SIG-M5 treated with dmso at 0.1 percent for 504 hours (cell line): ENCODE results near the gene RPRD1B.

Experiments used
- DNase-seq: peaks from one replicate; lab custom pipeline; 2025; ENCODE audit not compliant: unreplicated experiment; lab: John Stamatoyannopoulos, UW

Gene RPRD1B, protein sequence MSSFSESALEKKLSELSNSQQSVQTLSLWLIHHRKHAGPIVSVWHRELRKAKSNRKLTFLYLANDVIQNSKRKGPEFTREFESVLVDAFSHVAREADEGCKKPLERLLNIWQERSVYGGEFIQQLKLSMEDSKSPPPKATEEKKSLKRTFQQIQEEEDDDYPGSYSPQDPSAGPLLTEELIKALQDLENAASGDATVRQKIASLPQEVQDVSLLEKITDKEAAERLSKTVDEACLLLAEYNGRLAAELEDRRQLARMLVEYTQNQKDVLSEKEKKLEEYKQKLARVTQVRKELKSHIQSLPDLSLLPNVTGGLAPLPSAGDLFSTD

GRCh38 chr20:38033330-38034107 lies at the start of gene RPRD1B, which contains the start of gene TTI1:
Gene RPRD1B, plus strand, starts transcription at chr20:38033746. Its CDS starts 202 bp downstream, at chr20:38033948.
Gene TTI1, minus strand, starts transcription at chr20:38033456. Its CDS starts 19,640 bp downstream, at chr20:38013816.
- peak; percentile 90 for DNase-seq

DNA sequence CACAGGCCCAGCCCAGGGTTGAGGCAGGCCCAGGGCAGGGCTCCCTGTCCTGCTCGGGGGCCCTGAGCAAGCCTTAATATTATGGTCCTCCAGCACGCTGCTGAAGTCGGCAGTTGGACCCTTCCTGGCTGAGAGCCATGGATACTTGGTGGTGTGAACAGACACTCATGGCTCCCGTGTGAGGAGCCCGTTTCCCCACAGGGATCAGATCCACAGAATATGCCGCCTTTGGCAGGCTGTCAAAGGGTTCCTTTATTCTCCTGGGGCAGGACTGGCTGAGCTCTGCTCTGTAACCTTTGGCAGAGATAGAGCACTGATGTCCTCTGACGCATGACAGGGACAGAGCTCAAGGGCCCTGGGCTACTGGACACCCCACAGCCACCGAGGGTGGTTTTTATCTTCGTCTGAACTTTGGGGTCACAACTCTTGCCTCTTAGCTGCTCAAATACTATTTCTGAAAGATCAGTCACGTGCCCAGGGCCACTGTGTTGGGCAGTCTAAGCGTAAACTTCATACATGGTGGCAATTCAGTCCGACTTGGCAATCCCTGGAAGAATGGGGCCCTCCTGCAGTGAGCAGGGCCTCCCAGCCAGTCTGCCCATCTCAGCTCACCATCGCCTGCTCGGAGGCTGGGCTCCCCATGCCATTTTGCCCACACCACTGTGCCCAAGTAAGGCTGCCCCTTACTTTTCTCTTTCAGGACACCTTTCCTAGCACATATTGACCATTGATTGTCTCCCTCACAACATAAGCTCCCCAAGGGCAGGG lies 49.3 kb upstream of the RPRD1B start:
- no peak for DNase-seq

DNA sequence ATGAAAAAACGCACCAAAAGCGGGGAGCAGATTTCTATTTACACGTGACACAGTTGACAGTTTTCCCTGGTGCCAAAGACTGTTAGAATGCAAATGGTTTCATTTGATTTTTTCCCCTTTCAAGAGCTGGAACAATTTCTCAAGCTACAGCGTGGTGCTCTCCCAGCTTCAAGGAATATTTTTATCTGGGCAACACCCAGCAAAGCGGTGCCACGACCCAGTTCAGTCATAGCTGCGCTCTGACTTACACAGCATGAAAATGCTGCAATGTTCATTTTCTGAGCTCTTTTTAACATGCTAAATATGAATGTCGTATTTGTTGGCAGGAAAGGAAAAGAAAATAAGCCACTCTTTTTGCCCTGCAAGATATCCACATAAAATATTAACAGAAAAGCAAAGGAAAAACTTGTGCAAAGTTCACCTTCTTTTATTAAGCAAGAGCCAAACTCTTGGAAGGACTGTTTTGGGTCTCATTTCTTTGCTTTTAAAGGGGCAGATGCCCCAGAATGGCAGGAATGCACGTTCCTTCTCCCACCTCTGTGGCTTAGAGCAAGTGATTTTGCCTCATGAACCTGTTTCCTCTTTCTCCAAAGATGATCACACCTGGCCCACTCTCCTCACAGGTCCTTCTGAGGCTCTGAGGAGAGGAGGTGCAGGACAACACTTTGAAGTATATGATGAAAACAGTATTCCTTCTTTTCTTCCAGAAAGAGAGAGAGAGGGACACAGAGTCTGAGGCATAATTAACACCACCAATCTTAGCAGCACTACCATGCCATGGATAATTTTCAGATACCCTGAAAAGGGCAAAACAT lies 47.3 kb upstream of the RPRD1B start:
- no peak for DNase-seq

GRCh38 chr20:37986873-37987601 lies 46.5 kb upstream of the RPRD1B start:
- no peak for DNase-seq

DNA sequence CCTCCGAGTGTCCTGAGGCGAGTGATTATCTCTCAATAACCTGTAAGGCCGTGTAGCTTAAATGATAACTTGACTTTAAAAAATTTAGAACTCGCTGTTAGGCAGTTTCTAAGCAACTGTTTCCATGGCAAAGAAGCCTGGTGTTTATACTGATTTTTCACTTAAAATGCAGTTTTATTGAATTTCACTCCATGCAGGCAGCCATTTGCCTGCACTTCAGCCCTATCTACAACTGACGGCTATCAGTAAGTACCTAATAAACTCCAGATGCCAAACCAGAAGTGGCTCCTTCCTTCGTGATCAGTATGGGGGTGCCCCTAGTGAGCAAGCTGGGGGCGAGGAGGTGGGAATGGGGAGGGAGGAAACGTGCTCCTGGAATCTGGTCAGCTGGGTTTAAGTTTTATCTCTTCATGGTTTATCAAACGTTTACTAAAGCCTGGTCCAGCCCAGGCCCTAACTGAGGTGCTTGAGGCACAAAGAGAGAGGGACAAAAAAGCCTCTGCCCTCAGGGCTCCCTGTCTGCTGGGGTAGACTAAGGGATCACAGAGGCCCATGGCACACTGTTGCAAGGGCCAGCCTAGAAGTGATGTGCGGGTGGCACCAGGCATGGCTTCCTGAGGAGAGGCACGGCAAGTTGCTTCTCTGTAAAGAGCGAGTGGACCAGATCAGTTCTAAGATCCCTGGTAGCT lies 45.8 kb upstream of the RPRD1B start:
- DNase-seq: no peak

GRCh38 chr20:37988306-37988954 lies 45.1 kb upstream of the RPRD1B start:
- no peak for DNase-seq

DNA sequence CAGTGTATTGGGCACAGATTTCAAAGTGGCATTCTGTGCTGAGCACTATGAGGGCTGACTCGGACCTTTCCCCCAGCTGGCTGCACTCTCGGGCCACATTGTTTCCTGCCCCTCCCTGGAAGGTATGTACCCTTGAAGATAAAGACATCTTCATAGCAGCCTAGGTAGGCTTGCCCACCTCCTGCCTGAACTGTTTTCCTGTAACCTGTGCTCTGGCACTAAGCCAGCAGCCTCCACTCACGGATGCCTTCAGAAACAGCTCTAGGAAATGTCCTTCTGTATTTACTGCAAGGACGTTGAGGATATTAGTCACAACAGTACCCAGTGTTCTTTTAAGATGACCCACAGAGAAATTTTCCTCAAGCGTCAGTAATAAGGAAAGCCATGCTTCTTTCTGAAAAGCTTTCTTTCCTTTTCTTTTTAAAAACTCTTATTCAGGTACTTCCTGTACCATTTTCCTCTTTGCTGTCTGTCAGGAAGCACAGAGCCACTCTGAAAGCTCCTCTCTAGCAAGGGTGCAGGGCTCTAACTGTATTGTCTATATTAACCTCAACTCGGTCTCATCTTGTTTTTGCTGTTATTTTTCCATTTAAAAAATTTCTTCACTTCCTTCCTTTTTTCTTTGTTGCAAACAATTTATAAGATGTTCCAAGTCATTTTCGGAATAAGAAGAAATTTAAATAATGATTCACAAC lies 43.8 kb upstream of the RPRD1B start:
- no peak for DNase-seq

- DNase-seq: peak; percentile 72
These were observed 42.9 kb upstream of the RPRD1B start for GRCh38 chr20:37990571-37991151.

GRCh38 chr20:37991157-37991866 lies 42.2 kb upstream of the RPRD1B start:
- no peak for DNase-seq

- DNase-seq: no peak
These were observed 41.6 kb upstream of the RPRD1B start for GRCh38 chr20:37991908-37992307.

DNA sequence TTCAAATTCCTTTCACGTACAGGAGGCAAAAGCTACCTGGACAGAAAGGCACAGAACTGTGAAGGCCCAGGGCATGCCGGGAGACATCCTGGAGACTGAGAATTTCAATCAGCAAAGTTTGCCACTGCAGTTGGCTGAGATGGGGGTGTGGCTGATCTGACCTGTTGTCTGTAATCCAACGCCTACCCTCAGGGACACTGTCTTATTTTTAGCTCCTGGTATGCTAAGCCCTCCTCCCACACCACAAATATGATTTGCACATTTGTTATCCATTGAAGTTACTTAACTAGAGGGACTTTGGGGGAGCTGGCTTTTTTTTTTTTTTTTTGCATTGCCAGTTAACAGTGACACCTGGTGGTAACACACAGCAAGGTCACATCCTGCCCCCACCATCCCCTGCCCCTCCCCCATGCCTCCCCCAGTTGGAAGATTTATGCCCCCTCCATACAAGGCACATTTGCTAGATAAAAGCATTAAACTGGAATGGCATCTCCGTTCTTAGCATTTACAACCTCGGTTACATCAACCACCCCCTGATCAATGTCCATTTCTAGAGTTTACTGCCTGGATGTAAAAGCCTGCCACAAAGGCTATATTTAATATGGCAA lies 40.6 kb upstream of the RPRD1B start:
- peak; percentile 42 for DNase-seq

DNA sequence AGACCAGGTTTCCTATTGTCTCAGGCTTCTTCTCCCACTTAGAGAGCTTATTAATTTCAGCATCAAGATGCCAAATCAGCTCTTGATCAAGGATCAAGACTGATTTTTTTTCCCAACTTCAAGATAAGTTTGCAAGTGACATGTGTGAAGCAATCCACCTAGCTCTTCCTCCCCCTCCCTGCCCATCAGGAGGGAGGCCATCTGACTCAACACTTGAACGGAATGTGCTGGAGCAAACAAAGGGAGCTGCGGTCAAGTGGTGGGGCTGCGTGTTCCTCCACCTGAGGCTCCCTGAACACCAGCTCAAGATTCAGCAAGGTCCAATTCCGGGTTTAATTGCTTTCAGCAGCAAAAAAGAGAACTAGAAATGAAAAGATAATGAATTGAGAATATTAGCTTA lies 39.0 kb upstream of the RPRD1B start:
- DNase-seq: no peak

- DNase-seq: no peak
These were observed 37.5 kb upstream of the RPRD1B start for GRCh38 chr20:37995856-37996605.

DNA sequence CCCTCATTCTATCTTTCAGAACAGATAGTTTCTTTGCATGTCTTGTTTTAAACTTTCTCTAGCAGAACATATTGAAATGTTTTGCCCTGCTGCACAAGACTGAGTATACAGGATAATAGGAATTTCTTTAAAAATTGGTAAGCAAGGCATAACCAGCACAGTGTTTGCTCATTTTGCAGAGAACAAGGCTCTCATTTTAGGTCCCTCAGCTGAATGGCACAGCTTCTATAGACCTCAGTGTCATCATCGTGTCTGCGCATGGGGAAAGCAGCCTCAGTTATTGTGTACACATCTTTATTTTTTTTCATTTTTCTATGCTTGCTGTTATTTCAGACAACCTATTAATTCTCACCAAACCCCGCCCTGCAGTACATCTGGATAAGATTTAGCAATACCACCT lies 36.0 kb upstream of the RPRD1B start:
- no peak for DNase-seq

DNA sequence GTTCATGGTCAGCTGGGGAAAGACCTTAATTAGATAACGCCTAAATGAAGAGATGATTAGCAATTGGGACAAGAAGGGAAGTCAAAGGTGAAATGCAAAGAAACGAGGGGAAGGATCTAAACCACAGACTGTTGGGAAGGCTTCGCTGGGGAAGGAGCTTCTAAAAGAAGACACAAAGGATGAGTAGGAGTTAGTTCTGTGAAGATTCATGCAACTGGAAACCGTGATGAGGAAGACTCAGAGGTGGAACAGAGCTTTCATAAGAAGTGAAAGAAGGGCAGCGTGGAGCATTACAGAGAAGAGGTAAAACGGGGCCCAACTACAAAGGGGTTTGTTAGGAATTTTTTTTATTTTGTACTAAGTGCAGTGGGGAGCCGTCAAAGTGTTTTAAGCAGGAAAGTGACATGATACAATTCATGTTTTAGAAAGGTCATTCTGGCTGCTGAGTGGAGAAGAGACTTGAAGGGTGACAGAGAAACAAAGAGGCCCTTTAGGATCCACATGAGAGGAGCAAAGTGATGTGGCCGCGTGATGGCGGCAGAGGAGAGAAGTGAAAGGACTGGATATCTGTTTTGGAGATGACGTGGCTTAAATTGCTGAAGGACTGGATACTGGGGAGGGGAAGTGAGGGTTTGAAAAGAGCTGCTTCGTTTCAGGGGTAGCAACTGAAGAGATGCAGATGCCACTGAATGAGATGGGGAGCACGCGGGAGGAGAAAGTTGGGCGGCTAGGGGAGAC lies 33.9 kb upstream of the RPRD1B start:
- DNase-seq: no peak

- no peak for DNase-seq
These were observed 33.3 kb upstream of the RPRD1B start for GRCh38 chr20:38000293-38000692.
